GM23338 (cell line): ENCODE results near the gene ZEB1.

ENCODE experiments used
- CREB1 ChIP-seq: fragments of 250-450 bp; sonication (Bioruptor Pico); IDR thresholded peaks from 2 replicates; pipeline ENCODE4 v1.5.0; 2020; ENCODE audit warnings: low read depth, mild to moderate bottlenecking, moderate library complexity
- CTCF ChIP-seq, 2 experiments: fragments of 200-600 bp in 1 of 2; sonication (generic) in 1 of 2; conservative IDR thresholded peaks; 2 replicates each; pipeline versions ENCODE4 v1.5.1 to v1.6.1; 2016 to 2017; ENCODE audit warnings: antibody characterized with exemption in 2 of 2, low read depth in 2 of 2, mild to moderate bottlenecking in 2 of 2, moderate library complexity in 1 of 2
- ETS1 ChIP-seq: IDR thresholded peaks from 2 replicates; pipeline ENCODE4 v1.6.1; 2016; ENCODE audit warnings: antibody characterized with exemption
- EZH2 ChIP-seq: fragments of 200-600 bp; sonication (generic); IDR thresholded peaks from one replicate; pipeline ENCODE4 v1.8.0; 2017; ENCODE audit warnings: antibody characterized with exemption, mild to moderate bottlenecking, low read depth; ENCODE audit not compliant: unreplicated experiment
- EZH2phosphoT487 ChIP-seq: fragments of 200-600 bp; sonication (generic); IDR thresholded peaks from one replicate; pipeline ENCODE4 v1.8.1; 2018; ENCODE audit warnings: antibody characterized with exemption; ENCODE audit not compliant: unreplicated experiment
- JUNB ChIP-seq: IDR thresholded peaks from one replicate; pipeline ENCODE4 v1.6.1; 2016; ENCODE audit warnings: antibody characterized with exemption; ENCODE audit not compliant: unreplicated experiment
- NANOG ChIP-seq: IDR thresholded peaks from 2 replicates; pipeline ENCODE4 v1.6.1; 2016; ENCODE audit warnings: antibody characterized with exemption, borderline replicate concordance
- POLR2AphosphoS5 ChIP-seq: IDR thresholded peaks from 2 replicates; pipeline ENCODE4 v1.6.1; 2016; ENCODE audit warnings: antibody characterized with exemption, low read depth
- REST ChIP-seq: IDR thresholded peaks from one replicate; pipeline ENCODE4 v1.6.1; 2018; ENCODE audit warnings: antibody characterized with exemption; ENCODE audit not compliant: unreplicated experiment
- STAT1 ChIP-seq: IDR thresholded peaks from one replicate; pipeline ENCODE4 v1.6.1; 2016; ENCODE audit warnings: antibody characterized with exemption; ENCODE audit not compliant: unreplicated experiment
- ZNF114 ChIP-seq: fragments of 250-450 bp; sonication (Bioruptor Pico); IDR thresholded peaks from 2 replicates; pipeline ENCODE4 v1.5.0; 2020; ENCODE audit warnings: mild to moderate bottlenecking, moderate library complexity
- ZNF331 ChIP-seq: fragments of 250-450 bp; sonication (Bioruptor Pico); IDR thresholded peaks from 2 replicates; pipeline ENCODE4 v1.5.0; 2020; ENCODE audit warnings: low read depth, mild to moderate bottlenecking, moderate library complexity
- TF ChIP-seq, protein P1 (sequence below): fragments of 250-450 bp; sonication (Bioruptor Pico); IDR thresholded peaks from 2 replicates; pipeline ENCODE4 v1.5.0; 2020; ENCODE audit warnings: mild to moderate bottlenecking, moderate library complexity

DNA sequence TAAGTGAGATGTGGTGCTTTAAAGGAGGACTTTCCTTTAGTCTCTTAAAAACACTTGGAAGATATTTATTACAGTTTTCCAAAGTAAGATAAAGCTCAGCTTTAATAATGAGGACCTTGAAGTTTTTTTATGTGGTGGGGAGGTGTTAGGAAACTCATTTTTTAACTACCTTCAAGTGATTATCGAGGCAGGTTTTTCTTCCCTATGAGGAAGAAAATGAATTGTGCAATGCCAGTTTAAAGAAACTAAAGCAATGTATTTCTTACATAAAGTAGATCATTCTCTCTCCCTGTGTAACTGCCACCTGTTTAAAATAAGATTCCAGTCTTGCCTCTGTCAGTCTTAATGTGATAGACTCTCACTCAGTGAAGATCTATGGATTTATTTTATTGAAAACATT, 27.9 kb downstream of the ZEB1 start:
- no peak for TF ChIP-seq CTCF (conservative IDR thresholded peaks at IDR 0.05; ENCODE audit: low read depth in 2 of 2)
- no peak for TF ChIP-seq CREB1 (CRISPR knock-in tag)
- TF ChIP-seq EZH2 = no peak
- TF ChIP-seq JUNB = no peak
- no peak for TF ChIP-seq EZH2phosphoT487
- TF ChIP-seq REST = no peak
- TF ChIP-seq POLR2AphosphoS5 = no peak
- no peak for TF ChIP-seq ETS1
- TF ChIP-seq ZNF331 (CRISPR knock-in tag) = no peak
- no peak for TF ChIP-seq STAT1
- TF ChIP-seq ZNF114 (CRISPR knock-in tag) = no peak
- no peak for TF ChIP-seq NANOG
- TF ChIP-seq, protein P1, sequence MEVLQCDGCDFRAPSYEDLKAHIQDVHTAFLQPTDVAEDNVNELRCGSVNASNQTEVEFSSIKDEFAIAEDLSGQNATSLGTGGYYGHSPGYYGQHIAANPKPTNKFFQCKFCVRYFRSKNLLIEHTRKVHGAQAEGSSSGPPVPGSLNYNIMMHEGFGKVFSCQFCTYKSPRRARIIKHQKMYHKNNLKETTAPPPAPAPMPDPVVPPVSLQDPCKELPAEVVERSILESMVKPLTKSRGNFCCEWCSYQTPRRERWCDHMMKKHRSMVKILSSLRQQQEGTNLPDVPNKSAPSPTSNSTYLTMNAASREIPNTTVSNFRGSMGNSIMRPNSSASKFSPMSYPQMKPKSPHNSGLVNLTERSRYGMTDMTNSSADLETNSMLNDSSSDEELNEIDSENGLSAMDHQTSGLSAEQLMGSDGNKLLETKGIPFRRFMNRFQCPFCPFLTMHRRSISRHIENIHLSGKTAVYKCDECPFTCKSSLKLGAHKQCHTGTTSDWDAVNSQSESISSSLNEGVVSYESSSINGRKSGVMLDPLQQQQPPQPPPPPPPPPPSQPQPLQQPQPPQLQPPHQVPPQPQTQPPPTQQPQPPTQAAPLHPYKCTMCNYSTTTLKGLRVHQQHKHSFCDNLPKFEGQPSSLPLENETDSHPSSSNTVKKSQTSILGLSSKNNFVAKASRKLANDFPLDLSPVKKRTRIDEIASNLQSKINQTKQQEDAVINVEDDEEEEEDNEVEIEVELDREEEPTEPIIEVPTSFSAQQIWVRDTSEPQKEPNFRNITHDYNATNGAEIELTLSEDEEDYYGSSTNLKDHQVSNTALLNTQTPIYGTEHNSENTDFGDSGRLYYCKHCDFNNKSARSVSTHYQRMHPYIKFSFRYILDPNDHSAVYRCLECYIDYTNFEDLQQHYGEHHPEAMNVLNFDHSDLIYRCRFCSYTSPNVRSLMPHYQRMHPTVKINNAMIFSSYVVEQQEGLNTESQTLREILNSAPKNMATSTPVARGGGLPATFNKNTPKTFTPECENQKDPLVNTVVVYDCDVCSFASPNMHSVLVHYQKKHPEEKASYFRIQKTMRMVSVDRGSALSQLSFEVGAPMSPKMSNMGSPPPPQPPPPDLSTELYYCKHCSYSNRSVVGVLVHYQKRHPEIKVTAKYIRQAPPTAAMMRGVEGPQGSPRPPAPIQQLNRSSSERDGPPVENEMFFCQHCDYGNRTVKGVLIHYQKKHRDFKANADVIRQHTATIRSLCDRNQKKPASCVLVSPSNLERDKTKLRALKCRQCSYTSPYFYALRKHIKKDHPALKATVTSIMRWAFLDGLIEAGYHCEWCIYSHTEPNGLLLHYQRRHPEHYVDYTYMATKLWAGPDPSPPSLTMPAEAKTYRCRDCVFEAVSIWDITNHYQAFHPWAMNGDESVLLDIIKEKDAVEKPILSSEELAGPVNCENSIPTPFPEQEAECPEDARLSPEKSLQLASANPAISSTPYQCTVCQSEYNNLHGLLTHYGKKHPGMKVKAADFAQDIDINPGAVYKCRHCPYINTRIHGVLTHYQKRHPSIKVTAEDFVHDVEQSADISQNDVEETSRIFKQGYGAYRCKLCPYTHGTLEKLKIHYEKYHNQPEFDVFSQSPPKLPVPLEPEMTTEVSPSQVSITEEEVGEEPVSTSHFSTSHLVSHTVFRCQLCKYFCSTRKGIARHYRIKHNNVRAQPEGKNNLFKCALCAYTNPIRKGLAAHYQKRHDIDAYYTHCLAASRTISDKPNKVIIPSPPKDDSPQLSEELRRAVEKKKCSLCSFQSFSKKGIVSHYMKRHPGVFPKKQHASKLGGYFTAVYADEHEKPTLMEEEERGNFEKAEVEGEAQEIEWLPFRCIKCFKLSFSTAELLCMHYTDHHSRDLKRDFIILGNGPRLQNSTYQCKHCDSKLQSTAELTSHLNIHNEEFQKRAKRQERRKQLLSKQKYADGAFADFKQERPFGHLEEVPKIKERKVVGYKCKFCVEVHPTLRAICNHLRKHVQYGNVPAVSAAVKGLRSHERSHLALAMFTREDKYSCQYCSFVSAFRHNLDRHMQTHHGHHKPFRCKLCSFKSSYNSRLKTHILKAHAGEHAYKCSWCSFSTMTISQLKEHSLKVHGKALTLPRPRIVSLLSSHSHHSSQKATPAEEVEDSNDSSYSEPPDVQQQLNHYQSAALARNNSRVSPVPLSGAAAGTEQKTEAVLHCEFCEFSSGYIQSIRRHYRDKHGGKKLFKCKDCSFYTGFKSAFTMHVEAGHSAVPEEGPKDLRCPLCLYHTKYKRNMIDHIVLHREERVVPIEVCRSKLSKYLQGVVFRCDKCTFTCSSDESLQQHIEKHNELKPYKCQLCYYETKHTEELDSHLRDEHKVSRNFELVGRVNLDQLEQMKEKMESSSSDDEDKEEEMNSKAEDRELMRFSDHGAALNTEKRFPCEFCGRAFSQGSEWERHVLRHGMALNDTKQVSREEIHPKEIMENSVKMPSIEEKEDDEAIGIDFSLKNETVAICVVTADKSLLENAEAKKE (CRISPR knock-in tag) = no peak
